Measurements from ENCODE around the gene ABCC4.

The ABCC4 gene

DNA sequence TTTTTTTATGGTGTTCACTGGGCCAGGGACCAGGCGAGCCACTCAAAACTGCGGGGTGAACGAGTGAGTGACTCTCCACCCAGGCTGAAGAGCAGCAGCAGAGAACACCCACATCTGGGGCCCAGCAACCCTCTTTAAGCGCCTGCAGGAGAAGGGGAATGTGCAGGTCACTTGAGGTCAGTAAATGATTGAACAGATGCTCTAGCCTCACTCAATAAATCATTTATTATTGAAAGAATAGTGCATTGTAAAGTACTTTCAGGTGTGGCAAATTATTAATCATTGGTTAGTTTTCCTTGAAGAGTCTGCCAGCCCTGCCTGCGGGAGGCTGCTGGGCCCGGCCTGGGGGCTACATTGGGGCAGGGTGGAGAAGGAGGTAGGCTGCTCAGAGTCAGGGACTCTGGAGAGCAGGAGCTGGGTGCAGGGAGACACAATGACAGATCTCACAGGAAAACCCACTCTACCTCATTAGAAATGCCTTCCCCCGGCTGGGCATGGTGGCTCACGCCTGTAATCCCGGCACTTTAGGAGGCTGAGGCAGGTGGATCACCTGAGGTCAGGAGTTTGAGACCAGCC is 42.5 kb downstream of the ABCC4 start:
- DNase-seq (ENCODE audit: low spot score) = no peak

DNA sequence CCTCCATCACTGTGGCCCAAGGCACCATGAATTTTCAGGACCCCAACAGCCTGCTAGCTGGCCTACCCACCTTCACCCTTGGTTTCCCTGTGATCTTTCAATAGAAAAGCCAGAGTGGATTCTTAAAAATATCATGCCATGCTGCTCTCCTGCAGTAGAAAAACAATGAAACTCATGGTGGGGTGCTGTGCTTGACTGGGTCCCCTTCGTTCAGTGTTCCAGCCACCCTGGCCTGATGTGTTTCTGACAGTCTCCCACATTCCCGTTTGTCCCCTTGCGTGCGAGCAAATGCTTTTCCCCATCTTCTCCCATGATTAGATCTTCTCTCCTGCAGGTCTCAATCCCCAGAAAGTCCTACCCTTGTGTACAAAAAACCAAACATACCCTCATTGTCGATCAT is 43.2 kb downstream of the ABCC4 start:
- no peak for DNase-seq (ENCODE audit: low spot score)

DNA sequence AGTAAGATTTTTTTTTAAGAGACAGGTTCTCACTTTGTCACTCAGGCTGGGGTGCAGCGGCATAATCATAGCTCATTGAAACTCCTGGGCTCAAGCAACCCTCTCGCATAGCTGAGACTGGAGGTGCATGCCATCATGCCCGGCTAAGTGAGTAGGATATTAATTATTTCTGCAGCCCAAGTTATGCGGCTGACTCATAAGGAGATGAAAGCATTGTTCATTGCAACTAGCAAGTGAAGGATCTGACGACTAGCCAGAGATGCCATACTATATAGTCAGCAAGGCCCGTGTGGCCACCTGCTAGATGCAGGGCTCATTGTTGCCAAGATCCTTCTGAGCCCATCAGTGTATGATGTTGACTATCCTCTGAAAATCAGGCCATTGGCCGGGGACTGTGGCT is 45.2 kb downstream of the ABCC4 start:
- no peak for DNase-seq (ENCODE audit: low spot score)

DNA sequence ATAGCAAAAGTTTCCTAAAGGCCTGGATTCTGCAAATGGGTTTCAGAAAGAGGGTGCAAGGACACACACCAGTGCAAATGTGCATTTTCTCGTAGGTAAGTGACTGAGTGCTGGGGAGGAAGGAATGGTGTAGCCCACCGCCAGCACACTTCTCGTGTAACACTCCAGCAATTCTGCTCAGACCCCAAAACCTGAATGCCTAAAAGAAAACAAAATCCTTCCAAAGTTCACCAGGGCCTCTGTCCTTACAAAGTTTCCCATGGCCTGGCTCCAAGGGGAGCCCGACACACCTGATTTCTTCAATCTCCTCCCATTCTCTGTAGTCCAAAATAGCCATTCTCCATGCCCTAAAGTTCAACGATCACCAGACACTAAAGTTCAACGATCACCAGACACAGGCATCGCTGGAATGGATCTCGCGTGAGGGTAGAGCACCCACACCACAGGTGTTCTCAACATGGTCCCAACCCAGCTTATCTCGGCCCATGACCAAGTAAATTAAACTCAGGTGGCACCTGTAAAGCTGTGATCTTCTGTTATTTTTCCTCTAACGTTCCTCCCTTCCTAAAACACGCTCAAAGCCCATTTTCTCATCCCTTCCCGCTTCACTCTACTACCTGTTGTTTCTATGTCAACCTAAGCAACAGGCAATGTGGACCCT is 46.0 kb downstream of the ABCC4 start:
- no peak for DNase-seq (ENCODE audit: low spot score)

DNA sequence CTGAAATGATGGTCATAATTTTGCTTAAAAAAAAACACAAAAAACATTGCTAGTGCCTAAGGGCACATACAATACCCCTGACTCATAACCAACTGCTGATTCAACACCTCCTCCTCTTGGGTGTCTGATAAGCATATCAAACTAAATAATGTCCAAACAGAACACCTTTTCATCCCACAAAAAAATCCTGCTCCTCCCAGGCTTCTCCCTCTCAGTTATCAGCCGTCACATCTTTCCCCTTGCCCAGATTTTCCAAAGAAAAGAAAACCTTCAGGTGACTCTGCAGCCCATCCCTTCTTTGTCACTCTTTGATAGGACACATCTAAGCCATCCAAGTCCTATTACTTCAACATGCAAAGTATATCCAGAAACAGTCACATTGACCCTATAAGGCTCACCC is 46.9 kb downstream of the ABCC4 start:
- no peak for DNase-seq (ENCODE audit: low spot score)

DNA sequence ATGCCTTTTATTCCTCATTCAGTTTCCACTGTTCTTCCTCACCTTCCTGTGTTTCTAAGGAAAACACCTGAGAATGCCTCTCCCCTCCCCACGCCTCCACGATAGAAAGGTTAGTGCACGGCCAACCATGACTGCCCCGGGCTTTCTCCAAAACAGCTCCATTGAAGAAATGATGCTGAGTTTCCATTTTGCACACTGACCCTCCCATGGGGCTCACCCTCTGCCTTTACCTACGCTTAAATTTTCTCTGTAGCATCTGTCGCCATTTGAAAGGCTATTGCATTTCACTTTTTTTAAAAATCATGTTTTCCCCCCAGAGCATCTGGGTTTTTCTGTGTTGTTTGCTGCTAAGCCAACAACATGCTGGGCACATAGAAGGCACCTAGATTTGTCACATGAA is 48.2 kb downstream of the ABCC4 start:
- DNase-seq (ENCODE audit: low spot score) = no peak

DNA sequence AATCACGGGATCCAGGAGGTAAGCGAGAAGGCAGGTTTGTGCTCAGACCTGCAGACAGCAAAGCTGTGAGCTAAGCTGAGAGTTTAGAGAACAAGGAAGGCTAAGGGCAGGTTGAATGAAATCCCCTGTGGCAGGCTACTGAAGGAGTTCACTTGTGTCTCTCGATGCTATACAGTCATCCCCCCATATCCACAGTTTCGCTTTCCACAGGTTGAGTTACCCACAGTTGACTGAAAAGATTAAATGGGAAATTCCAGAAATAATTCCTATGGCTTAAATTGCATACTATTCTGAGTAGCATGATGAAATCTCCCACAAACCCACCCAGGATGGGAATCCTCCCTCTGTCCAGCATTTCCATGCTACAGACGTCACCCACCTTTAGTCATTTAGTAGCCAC is 49.6 kb downstream of the ABCC4 start:
- DNase-seq (ENCODE audit: low spot score) = no peak

DNA sequence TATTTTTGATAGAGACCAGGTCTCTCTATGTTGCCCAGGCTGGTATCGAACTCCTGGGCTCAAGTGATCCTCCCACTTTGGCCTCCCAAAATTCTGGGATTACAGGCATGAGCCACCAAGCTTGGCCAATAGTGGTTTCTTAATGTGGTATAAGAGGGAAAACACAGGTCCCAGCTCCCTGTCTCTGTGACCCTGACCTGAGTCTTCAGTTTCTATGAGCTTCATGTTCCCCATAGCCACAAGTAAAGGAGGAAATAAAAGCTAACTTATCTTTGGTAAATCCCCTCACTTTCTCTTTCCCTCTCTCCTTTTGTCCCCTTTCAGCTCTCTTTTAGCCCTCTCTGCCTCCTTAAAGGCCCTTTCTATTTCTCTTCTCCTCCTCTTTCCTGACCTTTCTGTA is 50.3 kb downstream of the ABCC4 start:
- no peak for DNase-seq (ENCODE audit: low spot score)

DNA sequence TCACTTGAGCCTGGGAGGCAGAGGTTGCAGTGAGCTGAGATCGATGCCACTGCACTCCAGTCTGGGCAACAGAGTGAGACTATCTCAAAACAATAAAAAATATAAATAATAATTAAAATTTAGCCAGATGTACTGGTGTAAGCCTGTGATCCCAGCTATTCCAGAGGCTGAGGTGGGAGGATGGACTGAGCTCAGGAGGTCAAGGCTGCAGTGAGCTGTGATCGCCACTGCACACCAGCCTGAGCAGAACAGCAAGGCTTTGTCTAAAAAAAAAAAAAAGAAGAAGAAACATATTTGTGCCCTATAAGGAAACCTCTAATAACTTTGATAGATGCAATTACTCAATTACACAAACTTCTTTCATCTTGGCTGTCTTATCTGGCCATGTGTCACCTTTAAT is 52.3 kb downstream of the ABCC4 start:
- DNase-seq (ENCODE audit: low spot score) = no peak

DNA sequence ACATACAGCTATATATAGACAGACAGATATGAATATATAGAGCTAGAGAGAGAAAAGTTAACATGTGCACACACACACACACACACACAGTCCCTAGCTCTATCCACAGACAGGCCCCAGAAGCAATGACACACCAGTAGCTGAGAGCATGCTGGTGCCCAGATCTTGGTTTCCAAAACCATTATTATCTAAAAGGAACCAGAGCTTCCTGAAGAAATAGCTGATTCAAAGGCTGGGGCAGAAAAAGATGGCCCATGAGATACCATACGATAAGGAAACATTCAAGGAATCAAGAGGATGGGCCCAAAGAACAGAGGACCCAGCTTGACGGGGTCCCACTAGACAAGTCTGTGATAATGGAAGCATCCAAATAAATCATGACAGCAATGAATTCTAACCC is 53.4 kb downstream of the ABCC4 start:
- DNase-seq (ENCODE audit: low spot score) = no peak

DNA sequence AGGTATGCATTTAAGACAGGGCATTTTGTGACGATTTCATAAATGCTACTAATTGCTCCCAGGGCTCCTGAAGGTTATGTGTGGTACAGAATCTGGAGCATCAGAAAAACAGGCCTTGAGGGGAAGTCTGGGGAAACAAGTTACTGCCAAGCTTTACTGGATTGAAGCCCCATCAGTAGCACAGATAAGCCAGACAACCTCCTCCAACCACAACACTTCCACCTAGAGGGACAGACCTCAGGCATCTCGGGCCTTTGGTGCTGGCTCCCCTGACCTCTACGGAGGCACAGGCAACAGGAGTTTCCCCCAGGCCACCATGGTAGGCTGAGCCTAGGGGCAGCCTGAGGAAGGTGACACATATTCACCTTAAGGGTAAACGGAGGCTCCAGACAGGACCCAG is 54.1 kb downstream of the ABCC4 start:
- DNase-seq (ENCODE audit: low spot score) = no peak

DNA sequence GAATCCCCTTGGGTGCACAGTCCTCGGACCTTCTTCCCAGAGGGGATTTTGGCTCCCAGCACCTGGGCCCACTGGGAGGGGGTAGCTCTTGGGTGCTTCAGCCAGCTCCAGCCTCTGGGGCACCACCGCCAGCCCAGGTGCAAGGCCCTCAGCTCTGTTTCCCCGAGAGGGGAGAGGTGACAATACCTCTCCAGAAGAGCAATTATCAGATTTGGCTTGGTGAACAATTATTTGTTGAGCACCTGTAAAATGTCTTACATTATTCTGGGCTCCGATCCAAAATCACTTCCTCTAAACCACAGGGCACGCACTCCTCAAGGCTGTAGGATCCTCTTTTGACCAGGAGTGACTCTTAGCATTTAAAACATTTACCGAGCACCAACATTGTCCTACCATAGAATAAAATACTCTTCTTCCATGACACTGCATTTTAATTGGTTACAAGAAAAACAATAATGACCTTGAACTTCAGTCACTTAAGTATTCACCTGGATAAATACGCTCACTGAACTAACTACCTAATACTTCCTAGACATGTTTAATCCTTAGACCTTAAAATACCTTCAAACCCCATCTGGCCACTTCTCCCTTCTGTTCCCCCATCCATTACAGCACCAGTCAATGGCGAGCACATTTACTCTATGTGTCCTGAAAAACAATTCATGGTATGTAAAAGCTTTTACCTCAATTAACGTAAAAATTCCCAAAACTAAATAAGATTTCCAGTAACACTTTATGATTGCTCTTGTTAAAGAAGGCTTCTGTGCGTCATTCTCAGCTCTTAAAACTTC is 54.8 kb downstream of the ABCC4 start:
- DNase-seq (ENCODE audit: low spot score) = peak; percentile 47

DNA sequence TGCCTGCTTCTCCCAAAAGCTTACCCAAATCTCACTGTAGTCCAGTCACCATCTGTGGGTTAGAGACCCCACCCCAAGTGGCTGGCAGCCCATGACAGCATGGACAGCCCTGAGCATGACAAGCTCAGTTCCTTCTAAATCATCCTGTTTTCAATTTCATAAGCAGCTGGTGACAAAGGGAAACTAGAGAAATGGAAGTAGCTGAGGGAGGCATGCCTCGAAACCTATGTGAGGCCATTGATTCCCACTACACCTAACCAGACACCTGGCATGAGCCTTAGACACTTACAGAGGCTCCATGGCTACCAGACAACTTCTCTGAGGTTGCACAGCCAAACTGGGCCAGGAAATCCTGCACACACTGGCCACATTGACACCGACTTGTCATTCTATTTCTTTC is 56.2 kb downstream of the ABCC4 start:
- peak; percentile 32 for DNase-seq (ENCODE audit: low spot score)

DNA sequence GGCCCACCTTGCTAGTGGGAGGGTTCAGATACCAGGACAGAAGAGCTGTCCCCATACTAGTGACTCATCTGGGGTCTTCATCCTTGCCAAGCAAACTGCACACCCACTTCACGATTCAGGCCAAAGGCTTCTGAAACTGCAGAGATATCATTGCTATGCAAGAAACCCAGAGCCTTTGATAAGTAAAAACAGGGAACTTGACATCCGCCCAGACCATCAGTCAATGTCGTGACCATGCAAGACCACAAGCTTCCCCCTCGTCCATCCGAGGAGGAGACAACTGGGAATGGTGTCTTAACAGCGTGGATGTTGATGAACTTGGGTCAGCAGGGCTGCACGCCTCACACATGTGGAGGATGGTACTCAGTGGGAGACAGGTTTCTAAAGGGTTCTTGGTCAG is 58.0 kb downstream of the ABCC4 start:
- DNase-seq (ENCODE audit: low spot score) = peak; percentile 87

DNA sequence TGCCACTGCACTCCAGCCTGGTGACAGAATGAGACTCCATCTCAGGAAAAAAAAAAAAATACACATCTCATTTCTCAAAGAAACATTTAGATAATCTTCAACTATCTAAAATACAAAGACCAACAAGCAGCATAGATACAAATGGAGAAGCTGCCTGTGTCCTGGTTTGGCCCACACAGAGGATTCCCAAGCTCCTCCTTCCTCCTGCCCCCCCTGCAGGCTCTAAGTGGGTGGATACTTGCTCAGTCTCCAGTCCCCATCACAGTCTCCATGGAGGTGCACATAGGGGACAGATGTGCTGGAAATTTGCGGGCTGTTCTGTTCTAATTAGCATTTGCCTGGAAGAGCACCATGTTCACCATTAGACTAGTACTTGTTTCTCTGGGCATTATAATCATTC is 59.9 kb downstream of the ABCC4 start:
- DNase-seq (ENCODE audit: low spot score) = no peak

DNA sequence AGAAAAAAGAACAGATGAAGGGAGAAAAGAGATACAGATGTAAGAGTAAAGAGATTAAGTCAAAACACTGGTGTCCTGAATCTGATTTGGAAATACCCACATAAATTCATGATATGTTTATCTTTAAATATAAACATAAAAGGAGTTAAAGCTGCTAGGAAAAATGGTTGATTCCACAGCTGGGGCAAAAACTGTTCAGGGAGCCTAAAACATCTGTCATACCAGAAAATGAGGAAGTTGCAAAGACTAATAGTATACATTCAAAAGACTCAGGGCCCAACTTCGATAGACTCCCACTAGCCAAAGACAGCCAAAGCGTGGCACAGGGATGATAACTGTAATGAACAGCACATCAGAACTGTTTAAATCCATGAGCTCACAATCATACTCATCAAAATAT is 62.0 kb downstream of the ABCC4 start:
- peak; percentile 29 for DNase-seq (ENCODE audit: low spot score)

DNA sequence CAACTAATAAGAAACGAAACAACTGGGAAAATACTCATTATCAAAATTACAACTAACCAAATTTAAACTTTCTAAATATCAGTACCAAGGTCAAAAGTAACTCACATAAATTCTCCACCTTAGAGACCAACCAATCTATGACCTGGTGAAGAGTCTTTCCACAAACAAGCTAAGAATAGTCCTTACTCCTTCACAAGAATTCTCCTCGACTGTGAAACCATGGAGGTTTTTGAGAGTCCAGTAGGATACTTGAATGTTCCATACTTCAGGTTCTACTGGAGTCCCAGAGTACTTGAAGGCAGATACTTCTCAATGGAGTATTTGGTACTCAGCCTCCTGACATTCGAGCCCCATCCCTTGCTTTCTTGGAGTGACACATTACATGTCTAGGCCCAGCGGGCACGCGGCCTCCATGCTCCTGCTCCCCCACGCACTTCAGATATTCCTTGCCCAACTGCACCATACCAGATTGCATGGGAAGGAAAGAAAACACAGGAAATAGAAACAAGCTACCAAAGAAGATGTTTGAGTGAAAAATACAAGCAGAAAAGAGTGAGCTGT is 63.9 kb downstream of the ABCC4 start:
- no peak for DNase-seq (ENCODE audit: low spot score)

DNA sequence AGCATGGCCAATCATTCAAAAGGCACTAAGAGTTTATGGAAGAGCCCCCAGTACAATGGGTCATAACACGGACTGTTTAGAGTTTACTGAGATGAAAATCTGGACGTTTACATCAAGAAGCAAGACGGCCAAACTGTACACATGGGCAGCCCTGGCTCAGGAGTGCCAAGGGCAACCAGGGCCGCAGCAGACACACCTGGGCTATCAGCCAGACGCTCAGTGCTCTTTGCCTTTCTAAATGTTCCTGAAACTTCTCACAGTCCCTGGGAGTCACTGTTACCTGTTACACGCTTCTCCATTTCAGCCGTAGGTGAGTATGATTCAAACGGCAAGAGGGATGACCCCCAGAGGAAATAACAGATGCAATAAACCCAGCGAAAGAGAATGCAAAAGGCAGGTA is 64.5 kb downstream of the ABCC4 start:
- DNase-seq (ENCODE audit: low spot score) = no peak

DNA sequence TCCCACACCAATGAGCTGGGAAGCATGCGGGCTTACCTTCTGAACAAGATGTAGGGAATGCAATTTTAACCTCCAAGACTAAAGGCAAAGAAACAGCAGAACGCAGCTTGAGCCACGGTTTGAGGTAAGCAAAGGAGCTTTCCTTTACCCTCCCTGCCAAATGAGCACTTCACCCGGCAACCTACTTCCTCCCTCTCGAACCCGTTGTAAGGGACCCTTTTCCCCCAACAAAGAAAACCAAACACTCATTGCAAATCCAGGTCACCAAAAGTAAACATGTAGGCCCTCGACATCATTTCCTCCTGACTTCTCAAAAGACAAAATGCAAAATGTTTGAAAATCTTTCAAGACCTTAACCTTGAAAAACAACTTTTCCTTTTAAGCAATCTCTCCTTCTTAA is 65.3 kb downstream of the ABCC4 start:
- no peak for DNase-seq (ENCODE audit: low spot score)

DNA sequence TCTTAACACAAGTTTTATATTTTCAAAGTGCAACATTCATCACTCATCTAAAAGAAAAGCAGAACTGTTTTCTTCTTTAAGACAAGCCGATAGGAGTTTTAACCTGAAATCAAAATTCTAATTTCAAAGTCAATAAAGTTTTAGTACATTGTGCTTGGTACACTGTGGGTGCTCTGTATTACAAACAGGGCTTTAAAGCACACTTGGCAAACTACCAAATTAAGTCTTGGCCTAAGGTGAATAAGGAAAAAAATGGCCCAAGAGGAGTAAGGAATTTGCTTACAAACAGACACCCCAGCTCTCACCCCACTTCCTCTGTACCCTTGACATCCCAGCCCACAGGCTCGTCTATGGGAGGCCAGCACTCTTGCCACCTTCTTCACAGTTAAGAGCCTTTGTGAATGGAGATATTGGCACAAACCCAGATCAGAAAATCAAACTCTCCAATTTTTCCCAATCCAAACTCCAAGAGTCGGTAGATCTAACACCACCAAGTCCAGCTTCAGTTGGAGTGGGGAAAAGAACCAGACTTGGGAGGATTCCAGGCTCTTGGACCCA is 66.0 kb downstream of the ABCC4 start:
- DNase-seq (ENCODE audit: low spot score) = no peak

DNA sequence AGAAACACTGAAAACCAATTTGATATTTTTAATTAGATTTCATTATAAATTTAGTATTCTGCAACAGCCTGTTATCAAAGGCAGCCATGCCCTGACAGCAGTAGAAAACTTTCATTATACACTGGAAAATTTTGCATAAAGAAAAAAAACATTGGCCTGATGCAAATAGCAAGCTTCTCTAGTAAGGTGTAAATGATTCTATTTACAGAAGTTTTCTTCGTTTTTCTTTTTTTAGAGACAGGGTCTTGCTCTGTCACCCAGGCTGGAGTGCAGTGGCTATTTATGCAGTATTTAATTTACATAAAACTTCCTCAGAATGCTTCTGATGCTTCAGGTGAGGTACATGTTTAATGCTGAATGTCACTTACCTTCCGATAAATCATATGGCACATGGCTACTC is 67.0 kb downstream of the ABCC4 start:
- no peak for DNase-seq (ENCODE audit: low spot score)

DNA sequence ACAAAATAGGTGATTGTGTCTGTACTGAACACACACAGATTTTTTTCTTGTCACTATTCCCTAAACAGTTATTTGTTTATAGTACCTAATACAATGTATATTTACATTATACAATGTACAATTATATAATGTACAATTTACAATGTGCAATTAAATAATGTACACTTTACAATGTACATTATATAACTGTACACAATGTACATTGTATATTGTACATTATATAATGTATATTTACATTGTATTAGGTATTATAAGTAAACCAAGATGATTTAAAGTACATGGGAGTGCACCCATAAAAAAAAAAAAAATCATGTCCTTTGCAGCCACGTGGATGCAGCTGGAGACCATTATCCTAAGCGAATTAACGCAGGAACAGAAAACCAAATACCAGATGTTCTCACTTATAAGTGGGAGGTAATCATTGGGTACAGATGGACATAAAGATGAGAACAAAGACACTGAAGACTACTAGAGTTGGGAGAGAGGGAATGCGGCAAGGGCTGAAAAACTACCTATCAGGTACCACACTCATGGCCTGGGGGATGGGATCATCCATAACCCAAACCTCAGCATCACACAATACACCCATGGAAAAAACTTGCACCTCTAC is 68.1 kb downstream of the ABCC4 start:
- DNase-seq (ENCODE audit: low spot score) = no peak

DNA sequence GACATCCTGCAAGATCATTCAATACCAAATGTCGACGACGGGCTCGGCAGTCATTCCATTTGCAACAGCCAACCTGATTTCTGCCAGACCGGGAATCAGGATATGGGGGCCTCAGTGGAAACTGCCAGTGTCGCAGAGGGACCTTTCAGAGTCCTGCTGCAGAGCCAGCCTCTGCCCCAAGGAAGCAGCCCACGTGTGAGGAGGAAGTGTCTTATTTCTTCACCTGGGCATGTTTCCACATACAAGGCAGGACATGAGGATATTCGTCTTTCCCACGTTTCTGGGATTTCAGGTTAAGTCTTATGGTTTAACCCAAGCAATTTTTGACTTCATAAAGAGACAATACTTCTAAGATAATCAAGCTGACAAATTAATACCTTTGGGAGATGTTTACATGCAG is 69.9 kb downstream of the ABCC4 start:
- no peak for DNase-seq (ENCODE audit: low spot score)
